HepG2 (cell line): ENCODE results near the gene IFI30. TPM values are rescaled to one million over a fixed set of nuclear protein-coding genes. Genes with fewer than 3 reads are reported as not detected.

Experiments used
- AGO1 ChIP-seq: fragments of 200-400 bp; formaldehyde crosslinking; IDR thresholded peaks from 2 replicates; pipeline ENCODE4 v1.6.1; 2017; ENCODE audit warnings: mild to moderate bottlenecking, low read depth, low read length, moderate library complexity; ENCODE audit not compliant: poor library complexity, severe bottlenecking
- CC2D1A ChIP-seq: sonication (generic); formaldehyde crosslinking; IDR thresholded peaks from 2 replicates; pipeline ENCODE4 v1.8.1; 2023; ENCODE audit warnings: mild to moderate bottlenecking, missing genetic modification reagents
- CHD2 ChIP-seq: IDR thresholded peaks from 2 replicates; pipeline ENCODE4 v1.6.1; 2011; ENCODE audit warnings: low read depth, low read length, improper control_type of control experiment
- CREM ChIP-seq, 2 experiments: sonication (generic) in 1 of 2; formaldehyde crosslinking in 1 of 2; IDR thresholded peaks; 2 replicates each; pipeline versions ENCODE4 v1.4.0 to v1.6.1; 2016 to 2020; ENCODE audit warnings: antibody characterized with exemption in 1 of 2, mild to moderate bottlenecking in 1 of 2, missing genetic modification reagents in 1 of 2
- ERF ChIP-seq: IDR thresholded peaks from 2 replicates; pipeline ENCODE4 v1.6.1; 2018; ENCODE audit warnings: missing biosample characterization, missing genetic modification reagents
- FOXJ3 ChIP-seq: sonication (generic); formaldehyde crosslinking; IDR thresholded peaks from 2 replicates; pipeline ENCODE4 v1.4.0; 2020; ENCODE audit warnings: missing genetic modification reagents, mild to moderate bottlenecking, borderline replicate concordance
- FOXP1 ChIP-seq, 2 experiments: fragments of 450-650 bp in 1 of 2; IDR thresholded peaks; 2 replicates each; pipeline ENCODE4 v1.6.1; 2017 to 2018; ENCODE audit warnings: antibody characterized with exemption in 1 of 2
- HDAC2 ChIP-seq: sonication (generic); formaldehyde crosslinking; IDR thresholded peaks from 2 replicates; pipeline ENCODE4 v1.4.0; 2020; ENCODE audit warnings: missing genetic modification reagents
- NFE2 ChIP-seq: sonication (generic); formaldehyde crosslinking; IDR thresholded peaks from 2 replicates; pipeline ENCODE4 v1.4.0; 2020; ENCODE audit warnings: missing genetic modification reagents
- SAFB2 ChIP-seq: sonication (generic); formaldehyde crosslinking; IDR thresholded peaks from 2 replicates; pipeline ENCODE4 v1.5.1; 2020; ENCODE audit warnings: missing genetic modification reagents, low read depth, mild to moderate bottlenecking, borderline replicate concordance
- SPEN ChIP-seq: sonication (generic); formaldehyde crosslinking; IDR thresholded peaks from 2 replicates; pipeline ENCODE4 v1.5.1; 2020; ENCODE audit warnings: low read depth, mild to moderate bottlenecking, missing genetic modification reagents
- TBX2 ChIP-seq: sonication (generic); formaldehyde crosslinking; IDR thresholded peaks from 2 replicates; pipeline ENCODE4 v1.5.0; 2020; ENCODE audit warnings: missing genetic modification reagents, mild to moderate bottlenecking, borderline replicate concordance
- TCF7 ChIP-seq: sonication (generic); IDR thresholded peaks from 2 replicates; pipeline ENCODE4 v1.6.1; 2016; ENCODE audit warnings: antibody characterized with exemption, low read depth
- ZNF234 ChIP-seq: sonication (generic); formaldehyde crosslinking; conservative IDR thresholded peaks from 2 replicates; pipeline ENCODE4 v1.5.1; 2020; ENCODE audit warnings: mild to moderate bottlenecking, missing genetic modification reagents
- ZNF446 ChIP-seq: sonication (generic); formaldehyde crosslinking; IDR thresholded peaks from 2 replicates; pipeline ENCODE4 v1.5.0; 2020; ENCODE audit warnings: mild to moderate bottlenecking, missing genetic modification reagents
- ZNF558 ChIP-seq: sonication (generic); formaldehyde crosslinking; IDR thresholded peaks from 2 replicates; pipeline ENCODE4 v1.9.0; 2022; ENCODE audit warnings: mild to moderate bottlenecking, missing genetic modification reagents, borderline replicate concordance
- ZNF589 ChIP-seq: sonication (generic); formaldehyde crosslinking; conservative IDR thresholded peaks from 2 replicates; pipeline ENCODE4 v1.8.0; 2022; ENCODE audit warnings: mild to moderate bottlenecking, moderate library complexity, missing genetic modification reagents
- ZNF816 ChIP-seq: sonication (generic); formaldehyde crosslinking; IDR thresholded peaks from 2 replicates; pipeline ENCODE4 v1.8.0; 2022; ENCODE audit warnings: missing genetic modification reagents, mild to moderate bottlenecking, borderline replicate concordance
- ZNF83 ChIP-seq: sonication (generic); formaldehyde crosslinking; IDR thresholded peaks from 2 replicates; pipeline ENCODE4 v1.4.0; 2020; ENCODE audit warnings: missing genetic modification reagents, mild to moderate bottlenecking, borderline replicate concordance
- ZNF850 ChIP-seq: sonication (generic); formaldehyde crosslinking; conservative IDR thresholded peaks from 2 replicates; pipeline ENCODE4 v1.9.0; 2021; ENCODE audit warnings: mild to moderate bottlenecking, missing genetic modification reagents
- polyA plus RNA-seq, 8 experiments: library from polyadenylated mRNA; depleted of rRNA in 3 of 8; stranded (reverse) in 7 of 8; unstranded in 1 of 8; fragments of >200 nt; fragmentation: Illumina TruSeq in 4 of 8; extraction: Trizol in 4 of 8; gene quantifications; 2 replicates each; pipeline versions ENCODE4 v1.2.1 to v1.2.3, GENCODE V29; 2011 to 2016; ENCODE audit warnings: low read depth in 4 of 8, missing spikeins in 1 of 8, mixed read lengths in 1 of 8; ENCODE audit not compliant: insufficient read depth in 1 of 8
- total RNA-seq, 5 experiments: library from RNA; depleted of rRNA; stranded (reverse); fragments of >200 nt; fragmentation: Illumina TruSeq; extraction: Trizol; gene quantifications; 2 replicates each; pipeline ENCODE4 v1.2.3, GENCODE V29; 2016; ENCODE audit warnings: low read depth in 1 of 5
- TF ChIP-seq, protein P1 (sequence below): sonication (generic); formaldehyde crosslinking; IDR thresholded peaks from 2 replicates; pipeline ENCODE4 v1.5.1; 2020; ENCODE audit warnings: mild to moderate bottlenecking, missing genetic modification reagents
- TF ChIP-seq, protein P2 (sequence below): sonication (generic); formaldehyde crosslinking; IDR thresholded peaks from 2 replicates; pipeline ENCODE4 v1.9.0; 2022; ENCODE audit warnings: low read depth, missing genetic modification reagents
- TF ChIP-seq, protein P3 (sequence below): IDR thresholded peaks from 2 replicates; pipeline ENCODE4 v1.6.1; 2016; ENCODE audit warnings: mild to moderate bottlenecking, missing biosample characterization, missing genetic modification reagents
- TF ChIP-seq, protein P4 (sequence below): sonication (generic); formaldehyde crosslinking; IDR thresholded peaks from 2 replicates; pipeline ENCODE4 v1.4.0; 2020; ENCODE audit warnings: missing genetic modification reagents

IFI30 gene
- total and polyA plus RNA-seq, 2 of the 13 experiments (the other 11 are each of a cell fraction or from before 2014, with no cell fraction given): 25.0 to 79.4 TPM

DNA sequence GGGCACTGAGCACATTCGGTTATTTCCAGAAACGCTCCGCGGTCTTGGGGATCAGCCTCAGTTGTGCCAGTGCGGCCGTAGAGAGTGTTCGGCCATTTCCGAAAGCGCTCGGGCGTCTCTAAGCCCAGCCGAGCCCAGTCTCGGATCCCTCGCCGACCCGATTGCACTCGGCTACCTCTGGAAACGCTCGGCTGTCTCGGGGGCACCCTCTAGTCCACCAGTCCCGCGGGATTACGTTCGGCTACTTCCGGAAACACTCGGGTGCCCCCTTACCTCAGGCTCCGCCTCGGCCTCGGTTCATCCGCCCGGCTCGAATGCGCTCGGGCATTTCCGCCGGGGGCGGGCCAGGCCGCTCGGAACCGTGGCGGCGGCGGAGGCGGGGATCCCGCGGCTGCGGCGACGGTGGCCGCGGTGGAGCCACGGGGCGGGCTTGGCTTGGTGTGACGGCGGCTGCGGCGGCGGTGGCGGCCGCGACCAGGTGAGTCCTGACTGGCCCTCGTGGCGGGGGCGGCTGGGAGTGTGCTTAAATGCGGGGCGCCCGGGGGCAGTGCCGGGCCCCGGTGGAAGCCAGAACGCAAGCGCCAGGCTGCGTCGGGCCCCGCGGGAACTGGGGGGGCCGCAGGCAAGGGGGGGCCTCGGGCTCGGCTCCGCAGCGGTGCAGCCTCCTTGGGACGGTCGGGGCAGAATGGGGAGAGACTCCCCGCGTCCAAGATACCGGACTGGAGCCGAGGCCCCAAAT lies 20.6 kb upstream of the IFI30 start, which contains the start of gene PIK3R2 (continued):
- TF ChIP-seq ZNF850 (CRISPR knock-in tag) (no peak), ZNF446 (no peak), HDAC2 (CRISPR knock-in tag) (no peak), ZNF234 (CRISPR knock-in tag) (no peak; the same call in 1 of the 2 replicates), CC2D1A (CRISPR knock-in tag) (no peak), SPEN (CRISPR knock-in tag) (peak; percentile 95), ZNF83 (no peak), ERF (CRISPR knock-in tag) (no peak), CHD2 (peak; percentile 94), FOXP1 (IDR thresholded peaks at IDR 0.05) (no peak), FOXP1 (CRISPR knock-in tag; IDR thresholded peaks at IDR 0.05) (no peak), AGO1 (no peak), ZNF589 (CRISPR knock-in tag) (no peak), ZNF558 (CRISPR knock-in tag) (peak; percentile 92; the same call in 1 of the 2 replicates), ZNF816 (no peak), FOXJ3 (CRISPR knock-in tag) (no peak), TBX2 (no peak), CREM (IDR thresholded peaks at IDR 0.05) (0 out of 2 replicates have a peak, but pooled peaks have one; percentile 10), CREM (CRISPR knock-in tag; IDR thresholded peaks at IDR 0.05) (no peak), SAFB2 (no peak), TCF7 (no peak), NFE2 (CRISPR knock-in tag) (no peak)
- TF ChIP-seq, protein P1, sequence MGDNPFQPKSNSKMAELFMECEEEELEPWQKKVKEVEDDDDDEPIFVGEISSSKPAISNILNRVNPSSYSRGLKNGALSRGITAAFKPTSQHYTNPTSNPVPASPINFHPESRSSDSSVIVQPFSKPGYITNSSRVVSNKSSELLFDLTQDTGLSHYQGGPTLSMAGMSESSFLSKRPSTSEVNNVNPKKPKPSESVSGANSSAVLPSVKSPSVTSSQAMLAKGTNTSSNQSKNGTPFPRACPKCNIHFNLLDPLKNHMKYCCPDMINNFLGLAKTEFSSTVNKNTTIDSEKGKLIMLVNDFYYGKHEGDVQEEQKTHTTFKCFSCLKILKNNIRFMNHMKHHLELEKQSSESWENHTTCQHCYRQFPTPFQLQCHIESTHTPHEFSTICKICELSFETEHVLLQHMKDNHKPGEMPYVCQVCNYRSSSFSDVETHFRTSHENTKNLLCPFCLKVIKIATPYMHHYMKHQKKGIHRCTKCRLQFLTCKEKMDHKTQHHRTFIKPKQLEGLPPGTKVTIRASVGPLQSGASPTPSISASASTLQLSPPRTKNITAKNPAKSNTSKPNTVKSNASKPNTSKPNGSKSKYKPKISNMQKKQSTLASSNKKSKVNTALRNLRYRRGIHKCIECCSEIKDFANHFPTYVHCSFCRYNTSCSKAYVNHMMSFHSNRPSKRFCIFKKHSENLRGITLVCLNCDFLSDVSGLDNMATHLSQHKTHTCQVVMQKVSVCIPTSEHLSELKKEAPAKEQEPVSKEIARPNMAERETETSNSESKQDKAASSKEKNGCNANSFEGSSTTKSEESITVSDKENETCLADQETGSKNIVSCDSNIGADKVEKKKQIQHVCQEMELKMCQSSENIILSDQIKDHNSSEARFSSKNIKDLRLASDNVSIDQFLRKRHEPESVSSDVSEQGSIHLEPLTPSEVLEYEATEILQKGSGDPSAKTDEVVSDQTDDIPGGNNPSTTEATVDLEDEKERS (CRISPR knock-in tag): no peak
- TF ChIP-seq, protein P2, sequence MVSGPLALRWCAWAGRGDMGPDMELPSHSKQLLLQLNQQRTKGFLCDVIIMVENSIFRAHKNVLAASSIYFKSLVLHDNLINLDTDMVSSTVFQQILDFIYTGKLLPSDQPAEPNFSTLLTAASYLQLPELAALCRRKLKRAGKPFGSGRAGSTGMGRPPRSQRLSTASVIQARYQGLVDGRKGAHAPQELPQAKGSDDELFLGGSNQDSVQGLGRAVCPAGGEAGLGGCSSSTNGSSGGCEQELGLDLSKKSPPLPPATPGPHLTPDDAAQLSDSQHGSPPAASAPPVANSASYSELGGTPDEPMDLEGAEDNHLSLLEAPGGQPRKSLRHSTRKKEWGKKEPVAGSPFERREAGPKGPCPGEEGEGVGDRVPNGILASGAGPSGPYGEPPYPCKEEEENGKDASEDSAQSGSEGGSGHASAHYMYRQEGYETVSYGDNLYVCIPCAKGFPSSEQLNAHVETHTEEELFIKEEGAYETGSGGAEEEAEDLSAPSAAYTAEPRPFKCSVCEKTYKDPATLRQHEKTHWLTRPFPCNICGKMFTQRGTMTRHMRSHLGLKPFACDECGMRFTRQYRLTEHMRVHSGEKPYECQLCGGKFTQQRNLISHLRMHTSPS (CRISPR knock-in tag): no peak
- TF ChIP-seq, protein P3, sequence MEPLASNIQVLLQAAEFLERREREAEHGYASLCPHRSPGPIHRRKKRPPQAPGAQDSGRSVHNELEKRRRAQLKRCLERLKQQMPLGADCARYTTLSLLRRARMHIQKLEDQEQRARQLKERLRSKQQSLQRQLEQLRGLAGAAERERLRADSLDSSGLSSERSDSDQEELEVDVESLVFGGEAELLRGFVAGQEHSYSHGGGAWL (CRISPR knock-in tag): no peak; the same call in 1 of the 2 replicates
- TF ChIP-seq, protein P4, sequence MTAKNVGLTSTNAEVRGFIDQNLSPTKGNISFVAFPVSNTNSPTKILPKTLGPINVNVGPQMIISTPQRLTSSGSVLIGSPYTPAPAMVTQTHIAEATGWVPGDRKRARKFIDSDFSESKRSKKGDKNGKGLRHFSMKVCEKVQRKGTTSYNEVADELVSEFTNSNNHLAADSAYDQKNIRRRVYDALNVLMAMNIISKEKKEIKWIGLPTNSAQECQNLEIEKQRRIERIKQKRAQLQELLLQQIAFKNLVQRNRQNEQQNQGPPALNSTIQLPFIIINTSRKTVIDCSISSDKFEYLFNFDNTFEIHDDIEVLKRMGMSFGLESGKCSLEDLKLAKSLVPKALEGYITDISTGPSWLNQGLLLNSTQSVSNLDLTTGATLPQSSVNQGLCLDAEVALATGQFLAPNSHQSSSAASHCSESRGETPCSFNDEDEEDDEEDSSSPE (CRISPR knock-in tag): peak; percentile 23; the same call in 1 of the 2 replicates
